B cell (primary cell): ENCODE results near the gene TPO. TPM values are rescaled to one million over a fixed set of nuclear protein-coding genes. Genes with fewer than 3 reads are reported as not detected.

Experiments
- ATAC-seq: fragments of 200-7000 bp; cut with Tn5 transposase; one replicate; pipeline ENCODE4 v1.10.0; 2021; ENCODE audit warnings: low read depth, mild to moderate bottlenecking, moderate number of reproducible peaks, moderate library complexity
- CTCF ChIA-PET: fragments of 350-600 bp; sonication (Branson Sonifier 250); formaldehyde crosslinking; loops from one replicate; lab custom pipeline; 2021; ENCODE audit warnings: antibody characterized with exemption, inconsistent platforms; lab: Charles Lee
- POLR2A ChIA-PET: fragments of 350-600 bp; sonication (Branson Sonifier 250); formaldehyde crosslinking; loops from one replicate; lab custom pipeline; 2021; ENCODE audit warnings: antibody characterized with exemption; lab: Charles Lee
- DNase-seq: peaks from one replicate; pipeline ENCODE4 v3.0.0; 2013
- H2AFZ ChIP-seq: 2 replicates; pipeline ENCODE4 v1.6.1; 2012; ENCODE audit warnings: mild to moderate bottlenecking, low read depth, low read length; ENCODE audit not compliant: insufficient read depth, poor library complexity, severe bottlenecking
- H3K27ac ChIP-seq, 2 donors: 1 replicate in 1 of 2; 2 replicates in 1 of 2; pipeline ENCODE4 v1.5.1; 2012 to 2013; ENCODE audit warnings: low read length in 2 of 2, mild to moderate bottlenecking in 2 of 2, moderate library complexity in 1 of 2
- H3K27me3 ChIP-seq, 4 experiments: fragments of 200-600 bp in 1 of 4; sonication (generic) in 1 of 4; replicated peaks in 1 of 4; 1 replicate in 2 of 4; 2 replicates in 2 of 4; pipeline versions ENCODE4 v1.6.1 to v1.7.0; 2013 to 2016; ENCODE audit warnings: low read length in 3 of 4, mild to moderate bottlenecking in 2 of 4, mixed read lengths in 1 of 4, moderate library complexity in 1 of 4; ENCODE audit not compliant: insufficient read depth in 4 of 4, control insufficient read depth in 3 of 4; ENCODE audit errors: control extremely low read depth in 1 of 4
- H3K36me3 ChIP-seq, 2 experiments: replicated peaks in 1 of 2; 1 replicate in 1 of 2; 2 replicates in 1 of 2; pipeline versions ENCODE4 v1.6.1 to v1.7.1; 2013; ENCODE audit warnings: low read length in 1 of 2; ENCODE audit not compliant: insufficient read depth in 2 of 2, control insufficient read depth in 1 of 2; ENCODE audit errors: control extremely low read depth in 1 of 2, extremely low read depth in 1 of 2
- H3K4me1 ChIP-seq, 2 donors: fragments of 200-600 bp in 1 of 2; sonication (generic) in 1 of 2; 1 replicate in 1 of 2; 2 replicates in 1 of 2; pipeline versions ENCODE4 v1.5.1 to v1.6.1; 2013 to 2017; ENCODE audit warnings: low read length in 2 of 2; ENCODE audit not compliant: control insufficient read depth in 2 of 2, insufficient read depth in 2 of 2
- H3K4me2 ChIP-seq: replicated peaks from 2 replicates; pipeline ENCODE3; 2012; ENCODE audit warnings: mild to moderate bottlenecking, low read depth, low read length; ENCODE audit not compliant: poor library complexity, severe bottlenecking
- H3K4me3 ChIP-seq, 5 experiments: fragments of 200-600 bp in 1 of 5; sonication (generic) in 1 of 5; 1 replicate in 3 of 5; 2 replicates in 2 of 5; pipeline versions ENCODE4 v1.5.1 to v1.7.0; 2011 to 2016; ENCODE audit warnings: low read length in 4 of 5, mild to moderate bottlenecking in 4 of 5, low read depth in 2 of 5, control low read depth in 1 of 5, moderate library complexity in 1 of 5; ENCODE audit not compliant: insufficient read depth in 1 of 5; ENCODE audit errors: control extremely low read depth in 1 of 5, extremely low read depth in 1 of 5
- H3K79me2 ChIP-seq: fragments of 200-600 bp; sonication (generic); one replicate; pipeline ENCODE4 v1.6.0; 2016; ENCODE audit warnings: low read length; ENCODE audit not compliant: control insufficient read depth, insufficient read depth
- H3K9ac ChIP-seq: fragments of 200-600 bp; sonication (generic); 2 replicates; pipeline ENCODE4 v1.6.1; 2017; ENCODE audit warnings: mild to moderate bottlenecking, low read length, moderate library complexity
- H3K9me3 ChIP-seq, 3 donors: one replicate each; pipeline versions ENCODE4 v1.6.1 to v1.7.1; 2013; ENCODE audit warnings: low read length in 2 of 3; ENCODE audit not compliant: control insufficient read depth in 2 of 3, insufficient read depth in 1 of 3; ENCODE audit errors: control extremely low read depth in 1 of 3
- H4K20me1 ChIP-seq: 2 replicates; pipeline ENCODE4 v1.6.0; 2012; ENCODE audit warnings: mild to moderate bottlenecking, low read length; ENCODE audit not compliant: insufficient read depth, control insufficient read depth, poor library complexity, severe bottlenecking
- H3K27ac Mint-ChIP-seq: one replicate; pipeline ENCODE4 v1.8.0; 2021; ENCODE audit warnings: mixed read lengths
- H3K27me3 Mint-ChIP-seq: one replicate; pipeline ENCODE4 v1.8.0; 2021; ENCODE audit warnings: mixed read lengths
- H3K4me1 Mint-ChIP-seq: one replicate; pipeline ENCODE4 v1.8.0; 2021; ENCODE audit warnings: mixed read lengths
- H3K4me3 Mint-ChIP-seq: one replicate; pipeline ENCODE4 v1.8.0; 2021; ENCODE audit warnings: mixed read lengths
- H3K9me3 Mint-ChIP-seq: one replicate; pipeline ENCODE4 v1.8.0; 2022; ENCODE audit warnings: mixed read lengths; ENCODE audit not compliant: insufficient read depth
- EZH2 ChIP-seq: IDR thresholded peaks from 2 replicates; pipeline ENCODE4 v1.6.1; 2012; ENCODE audit warnings: borderline replicate concordance, low read depth, mild to moderate bottlenecking, moderate library complexity, low read length; ENCODE audit not compliant: insufficient read depth, poor library complexity, severe bottlenecking
- WGBS: methylation state at CpG from one replicate; pipeline ENCODE4 v1.1.5; 2013; ENCODE audit warnings: missing lambda C conversion rate; ENCODE audit not compliant: insufficient coverage; 5-methylcytosine and 5-hydroxymethylcytosine counted together
- intact Hi-C: fragments of 100-400 bp; cut with micrococcal nuclease; formaldehyde crosslinking; loops from one replicate; pipeline ENCODE4 v1.10.0; 2022
- polyA plus RNA-seq: library from polyadenylated mRNA; depleted of rRNA; stranded (reverse); fragments of >200 nt; gene quantifications from 2 replicates; pipeline ENCODE4 v1.2.3, GENCODE V29; 2012
- total RNA-seq, 2 donors: library from RNA; stranded (reverse); fragments of 120-200 nt in 1 of 2; gene quantifications; 1 replicate in 1 of 2; 2 replicates in 1 of 2; pipeline versions ENCODE4 v1.2.3 to v1.2.4, GENCODE V29; 2013 to 2022
- TF ChIP-seq, protein P1 (sequence below): fragments of 200-600 bp; IDR thresholded peaks from one replicate; pipeline ENCODE4 v1.8.0; 2022; ENCODE audit warnings: antibody characterized with exemption, mild to moderate bottlenecking

The TPO gene
- total and polyA plus RNA-seq, 2 donors (not counting 1 experiment from before 2014, with no cell fraction given): not detected

DNA sequence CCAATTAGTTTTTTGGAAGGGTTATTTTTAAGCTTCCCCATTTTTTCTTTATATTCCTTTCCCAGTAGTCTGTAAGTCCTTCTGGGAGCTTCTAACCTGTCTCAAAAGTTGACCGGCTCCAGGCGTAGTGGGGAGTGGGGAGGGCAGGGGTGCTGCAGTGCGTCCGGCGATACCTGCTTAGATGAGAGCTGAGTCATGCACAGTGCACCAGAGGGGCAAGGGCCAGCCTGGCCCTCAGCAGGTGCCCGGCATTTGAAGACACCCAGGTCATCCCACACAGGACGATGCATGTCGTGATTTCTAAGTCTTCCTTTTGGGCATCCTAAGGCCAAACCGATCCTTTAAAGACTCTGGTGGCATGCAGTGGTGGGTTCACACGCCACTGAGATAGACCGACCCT is 73.4 kb downstream of the TPO start:
- ChIA-PET CTCF (no interaction called here), POLR2A (no interaction called here)
- Histone ChIP-seq H3K27ac (no peak overlapping the region), H3K36me3 (no peaks in the 10 kb centered on the region), H2AFZ (no peak overlapping the region), H4K20me1 (no peaks in the 10 kb centered on the region), H3K4me1 (no peaks in the 10 kb centered on the region), H3K9me3 (peaks cover 0 to 12% (median 0%) of the 10 kb centered on the region in 3 donors), H3K27me3 (no peaks in the 10 kb centered on the region), H3K79me2 (no peaks in the 10 kb centered on the region), H3K9ac (no peak overlapping the region), H3K4me3 (no peak overlapping the region), H3K4me2 (no peak overlapping the region)
- 96% methylated on average over 11 of the region's 11 CpGs for WGBS
- DNase-seq (no peak), ATAC-seq (no peak)
- Mint-ChIP-seq H3K27ac (no peak overlapping the region), H3K27me3 (no peaks in the 10 kb centered on the region), H3K9me3 (no peaks in the 10 kb centered on the region), H3K4me1 (no peaks in the 10 kb centered on the region), H3K4me3 (no peak overlapping the region)
- no peak for TF ChIP-seq EZH2
- TF ChIP-seq, protein P1, sequence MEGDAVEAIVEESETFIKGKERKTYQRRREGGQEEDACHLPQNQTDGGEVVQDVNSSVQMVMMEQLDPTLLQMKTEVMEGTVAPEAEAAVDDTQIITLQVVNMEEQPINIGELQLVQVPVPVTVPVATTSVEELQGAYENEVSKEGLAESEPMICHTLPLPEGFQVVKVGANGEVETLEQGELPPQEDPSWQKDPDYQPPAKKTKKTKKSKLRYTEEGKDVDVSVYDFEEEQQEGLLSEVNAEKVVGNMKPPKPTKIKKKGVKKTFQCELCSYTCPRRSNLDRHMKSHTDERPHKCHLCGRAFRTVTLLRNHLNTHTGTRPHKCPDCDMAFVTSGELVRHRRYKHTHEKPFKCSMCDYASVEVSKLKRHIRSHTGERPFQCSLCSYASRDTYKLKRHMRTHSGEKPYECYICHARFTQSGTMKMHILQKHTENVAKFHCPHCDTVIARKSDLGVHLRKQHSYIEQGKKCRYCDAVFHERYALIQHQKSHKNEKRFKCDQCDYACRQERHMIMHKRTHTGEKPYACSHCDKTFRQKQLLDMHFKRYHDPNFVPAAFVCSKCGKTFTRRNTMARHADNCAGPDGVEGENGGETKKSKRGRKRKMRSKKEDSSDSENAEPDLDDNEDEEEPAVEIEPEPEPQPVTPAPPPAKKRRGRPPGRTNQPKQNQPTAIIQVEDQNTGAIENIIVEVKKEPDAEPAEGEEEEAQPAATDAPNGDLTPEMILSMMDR: no peak
- intact Hi-C loops: no loop called here

DNA sequence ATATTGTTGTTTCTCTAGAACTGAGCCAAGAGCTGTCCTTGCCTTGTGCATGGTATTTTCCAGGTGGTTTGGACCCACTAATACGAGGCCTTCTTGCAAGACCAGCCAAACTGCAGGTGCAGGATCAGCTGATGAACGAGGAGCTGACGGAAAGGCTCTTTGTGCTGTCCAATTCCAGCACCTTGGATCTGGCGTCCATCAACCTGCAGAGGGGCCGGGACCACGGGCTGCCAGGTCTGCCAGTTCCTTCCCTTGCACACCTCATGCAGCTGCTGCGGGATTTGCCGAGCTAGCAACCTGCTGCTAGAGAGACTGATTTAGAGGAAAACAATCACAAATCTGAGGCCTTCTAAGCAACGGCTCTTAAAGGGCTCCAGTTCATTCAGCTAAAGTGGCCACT is 74.5 kb downstream of the TPO start:
- Histone ChIP-seq H3K4me3 (no peak overlapping the region), H3K27me3 (no peaks in the 10 kb centered on the region), H3K27ac (no peak overlapping the region), H4K20me1 (no peaks in the 10 kb centered on the region), H3K9me3 (peaks cover 0 to 9% (median 0%) of the 10 kb centered on the region in 3 donors), H3K9ac (no peak overlapping the region), H3K36me3 (no peaks in the 10 kb centered on the region), H3K4me2 (no peak overlapping the region), H2AFZ (no peak overlapping the region), H3K4me1 (no peaks in the 10 kb centered on the region), H3K79me2 (no peaks in the 10 kb centered on the region)
- intact Hi-C loops: no loop called here
- CTCF ChIA-PET: no interaction called here
- H3K9me3 Mint-ChIP-seq: no peaks in the 10 kb centered on the region
- H3K4me1 Mint-ChIP-seq: no peaks in the 10 kb centered on the region
- no peaks in the 10 kb centered on the region for H3K27me3 Mint-ChIP-seq
- WGBS: 89% methylated on average over 9 of the region's 9 CpGs
- DNase-seq (no peak), ATAC-seq (no peak)
- TF ChIP-seq, protein P1: no peak
- POLR2A ChIA-PET: no interaction called here
- H3K4me3 Mint-ChIP-seq: no peak overlapping the region
- no peak overlapping the region for H3K27ac Mint-ChIP-seq
